ENCODE results near the gene TOR1AIP2. TPM values are rescaled to one million over a fixed set of nuclear protein-coding genes. Genes with fewer than 3 reads are reported as not detected.
"Not testable (repeated sequence)": the region's sequence is repeated elsewhere in the genome, so short reads cannot be mapped to it uniquely, and the experiment has no call there.

The TOR1AIP2 gene
- total and polyA plus RNA-seq, 3 experiments from 2014 or later: 10.1 to 71.6 (median 71.4) TPM

- Histone ChIP-seq H3K9me3 (ENCODE audit: low read length) (no peaks in the 10 kb centered on the region), H3K4me3 (ENCODE audit: low read length) (no peak overlapping the region), H3K27ac (ENCODE audit: low read depth, low read length) (no peak overlapping the region), H3K4me1 (ENCODE audit: insufficient read depth, low read length) (peaks cover 3% of the 10 kb centered on the region), H3K36me3 (ENCODE audit: insufficient read depth, low read length) (no peaks in the 10 kb centered on the region), H3K27me3 (ENCODE audit: insufficient read depth, low read length, poor library complexity, severe bottlenecking) (no peaks in the 10 kb centered on the region)
- Mint-ChIP-seq H3K27ac (no peak overlapping the region), H3K27me3 (peaks cover 15 to 23% of the 10 kb centered on the region in 2 donors), H3K4me3 (no peak overlapping the region), H3K9me3 (no peaks in the 10 kb centered on the region), H3K36me3 (no peaks in the 10 kb centered on the region), H3K4me1 (no peaks in the 10 kb centered on the region)
- no peak for DNase-seq
- ChIA-PET POLR2A (no interaction called here), CTCF (interaction anchor here (2.4 to 4.4 kb wide), 4 partner anchors 7 to 102 kb away, joined by 19 to 62 read pairs (median 25); no protein-coding TSS in a partner anchor)
Measured at GRCh38 chr1:179807691-179808485, 69.7 kb downstream of the TOR1AIP2 start.

- Mint-ChIP-seq H3K36me3 (no peaks in the 10 kb centered on the region), H3K4me1 (no peaks in the 10 kb centered on the region), H3K4me3 (no peak overlapping the region), H3K9me3 (no peaks in the 10 kb centered on the region), H3K27me3 (peaks cover 12 to 23% of the 10 kb centered on the region in 2 donors), H3K27ac (no peak overlapping the region)
- DNase-seq: no peak
- no peak overlapping the region for H3K4me3 ChIP-seq (ENCODE audit: low read length)
- POLR2A ChIA-PET: no interaction called here
- H3K27ac ChIP-seq (ENCODE audit: low read depth, low read length): no peak overlapping the region
- no peaks in the 10 kb centered on the region for H3K27me3 ChIP-seq (ENCODE audit: insufficient read depth, low read length, poor library complexity, severe bottlenecking)
- no peaks in the 10 kb centered on the region for H3K36me3 ChIP-seq (ENCODE audit: insufficient read depth, low read length)
- H3K9me3 ChIP-seq (ENCODE audit: low read length): no peaks in the 10 kb centered on the region
- H3K4me1 ChIP-seq (ENCODE audit: insufficient read depth, low read length): peaks cover 3% of the 10 kb centered on the region
- CTCF ChIA-PET: interaction anchor here (3.5 kb wide), 1 partner anchor 8 kb away, joined by 23 read pairs; no protein-coding TSS in a partner anchor
Measured at GRCh38 chr1:179807291-179807690, 70.3 kb downstream of the TOR1AIP2 start.

DNA sequence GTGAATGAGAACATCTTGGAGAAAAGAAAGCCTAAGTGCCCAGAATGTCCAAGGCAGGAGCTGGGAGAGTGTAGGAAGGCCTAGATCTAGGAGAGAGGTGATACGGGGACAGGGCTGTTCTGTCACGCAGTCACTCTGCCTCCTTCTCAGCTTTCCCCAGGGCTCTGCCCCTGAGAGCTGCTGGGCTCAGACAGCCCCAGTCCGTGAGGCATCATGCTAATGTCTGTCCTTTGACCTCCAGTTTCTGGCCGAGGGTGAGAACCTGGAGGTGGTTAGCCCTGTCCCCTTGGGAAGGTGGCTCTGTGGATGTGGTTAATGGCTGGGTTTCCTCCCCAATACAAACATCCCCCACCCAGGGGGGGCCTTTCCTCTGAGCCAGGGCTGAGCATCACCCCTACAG, 71.3 kb downstream of the TOR1AIP2 start:
- no peak overlapping the region for H3K4me3 ChIP-seq (ENCODE audit: low read length)
- H3K27ac ChIP-seq (ENCODE audit: low read depth, low read length): no peak overlapping the region
- H3K4me1 Mint-ChIP-seq: no peaks in the 10 kb centered on the region
- DNase-seq: no peak
- POLR2A ChIA-PET: no interaction called here
- no peaks in the 10 kb centered on the region for H3K9me3 ChIP-seq (ENCODE audit: low read length)
- peaks cover 12 to 18% of the 10 kb centered on the region in 2 donors for H3K27me3 Mint-ChIP-seq
- H3K36me3 ChIP-seq (ENCODE audit: insufficient read depth, low read length): no peaks in the 10 kb centered on the region
- no peaks in the 10 kb centered on the region for H3K27me3 ChIP-seq (ENCODE audit: insufficient read depth, low read length, poor library complexity, severe bottlenecking)
- peaks cover 3% of the 10 kb centered on the region for H3K4me1 ChIP-seq (ENCODE audit: insufficient read depth, low read length)
- CTCF ChIA-PET: interaction anchor here (0.6 to 3.5 kb wide), 2 partner anchors 9 to 85 kb away, joined by 3 to 23 read pairs; no protein-coding TSS in a partner anchor
- H3K36me3 Mint-ChIP-seq: no peaks in the 10 kb centered on the region
- no peak overlapping the region for H3K27ac Mint-ChIP-seq
- H3K9me3 Mint-ChIP-seq: no peaks in the 10 kb centered on the region
- no peak overlapping the region for H3K4me3 Mint-ChIP-seq

- ChIA-PET CTCF (interaction anchor here (3.5 kb wide), 1 partner anchor 10 kb away, joined by 23 read pairs; no protein-coding TSS in a partner anchor), POLR2A (no interaction called here)
- no peaks in the 10 kb centered on the region for H3K9me3 ChIP-seq (ENCODE audit: low read length)
- Mint-ChIP-seq H3K27me3 (peaks cover 6 to 11% of the 10 kb centered on the region in 2 donors), H3K9me3 (no peaks in the 10 kb centered on the region), H3K4me3 (no peak overlapping the region), H3K4me1 (no peaks in the 10 kb centered on the region), H3K36me3 (no peaks in the 10 kb centered on the region), H3K27ac (no peak overlapping the region)
- H3K4me1 ChIP-seq (ENCODE audit: insufficient read depth, low read length): peaks cover 3% of the 10 kb centered on the region
- no peak for DNase-seq
- H3K4me3 ChIP-seq (ENCODE audit: low read length): no peak overlapping the region
- no peak overlapping the region for H3K27ac ChIP-seq (ENCODE audit: low read depth, low read length)
- H3K36me3 ChIP-seq (ENCODE audit: insufficient read depth, low read length): no peaks in the 10 kb centered on the region
- H3K27me3 ChIP-seq (ENCODE audit: insufficient read depth, low read length, poor library complexity, severe bottlenecking): no peaks in the 10 kb centered on the region
Measured at GRCh38 chr1:179805291-179806195, 72.1 kb downstream of the TOR1AIP2 start.

DNA sequence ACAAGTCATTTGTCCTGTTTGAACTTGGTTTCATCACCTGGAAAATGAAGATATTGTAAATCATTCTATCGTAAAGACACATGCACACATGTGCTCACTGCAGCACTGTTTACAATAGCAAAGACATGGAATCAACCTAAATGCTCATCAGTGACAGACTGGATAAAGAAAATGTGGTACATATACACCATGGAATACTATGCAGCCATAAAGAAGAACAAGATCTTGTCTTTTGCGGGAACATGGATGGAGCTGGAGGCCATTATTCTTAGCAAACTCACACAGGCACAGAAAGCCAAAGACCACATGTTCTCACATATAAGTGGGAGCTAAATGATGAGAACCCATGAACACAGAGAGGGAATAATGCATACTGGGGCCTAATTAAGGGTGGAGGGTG, 73.2 kb downstream of the TOR1AIP2 start:
- H3K4me3 Mint-ChIP-seq; H3K27ac Mint-ChIP-seq; POLR2A ChIA-PET; H3K4me1 ChIP-seq (ENCODE audit: insufficient read depth, low read length); H3K9me3 ChIP-seq (ENCODE audit: low read length); H3K36me3 Mint-ChIP-seq; H3K36me3 ChIP-seq (ENCODE audit: insufficient read depth, low read length); CTCF ChIA-PET; H3K4me1 Mint-ChIP-seq; DNase-seq; H3K9me3 Mint-ChIP-seq; H3K4me3 ChIP-seq (ENCODE audit: low read length); H3K27ac ChIP-seq (ENCODE audit: low read depth, low read length); H3K27me3 ChIP-seq (ENCODE audit: insufficient read depth, low read length, poor library complexity, severe bottlenecking): not testable (repeated sequence)
- H3K27me3 Mint-ChIP-seq: peaks cover 5 to 12% of the 10 kb centered on the region in 2 donors

DNA sequence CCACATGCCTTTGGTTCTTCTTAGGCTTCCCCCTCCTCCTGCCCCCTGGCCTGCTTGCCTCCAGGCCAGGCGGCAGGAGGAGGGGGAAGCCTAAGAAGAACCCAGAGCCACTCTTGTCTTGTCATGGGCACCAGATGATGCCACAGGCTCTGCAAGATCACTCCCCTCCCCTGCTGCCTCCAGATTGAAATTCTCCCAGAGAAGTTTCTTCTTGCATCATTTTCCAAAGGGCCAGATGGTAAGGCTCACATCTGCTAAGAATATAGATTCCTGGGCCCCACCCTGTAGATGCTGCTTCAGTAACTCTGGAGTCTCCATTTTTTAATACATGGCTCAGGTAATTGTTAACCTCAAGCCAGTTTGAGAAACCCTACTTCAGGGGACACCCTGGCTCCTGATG, 73.7 kb downstream of the TOR1AIP2 start:
- Histone ChIP-seq H3K36me3 (ENCODE audit: insufficient read depth, low read length) (no peaks in the 10 kb centered on the region), H3K4me1 (ENCODE audit: insufficient read depth, low read length) (no peaks in the 10 kb centered on the region), H3K9me3 (ENCODE audit: low read length) (no peaks in the 10 kb centered on the region), H3K27ac (ENCODE audit: low read depth, low read length) (no peak overlapping the region), H3K27me3 (ENCODE audit: insufficient read depth, low read length, poor library complexity, severe bottlenecking) (no peaks in the 10 kb centered on the region), H3K4me3 (ENCODE audit: low read length) (no peak overlapping the region)
- Mint-ChIP-seq H3K4me3 (no peak overlapping the region), H3K9me3 (no peaks in the 10 kb centered on the region), H3K27ac (no peak overlapping the region), H3K36me3 (no peaks in the 10 kb centered on the region), H3K27me3 (peaks cover 5 to 13% of the 10 kb centered on the region in 2 donors), H3K4me1 (no peaks in the 10 kb centered on the region)
- DNase-seq: no peak
- POLR2A ChIA-PET: no interaction called here
- CTCF ChIA-PET: no interaction called here

- Histone ChIP-seq H3K4me3 (ENCODE audit: low read length) (no peak overlapping the region), H3K4me1 (ENCODE audit: insufficient read depth, low read length) (no peaks in the 10 kb centered on the region), H3K36me3 (ENCODE audit: insufficient read depth, low read length) (no peaks in the 10 kb centered on the region), H3K27ac (ENCODE audit: low read depth, low read length) (no peak overlapping the region), H3K27me3 (ENCODE audit: insufficient read depth, low read length, poor library complexity, severe bottlenecking) (no peaks in the 10 kb centered on the region), H3K9me3 (ENCODE audit: low read length) (no peaks in the 10 kb centered on the region)
- no peaks in the 10 kb centered on the region for H3K9me3 Mint-ChIP-seq
- no peaks in the 10 kb centered on the region for H3K4me1 Mint-ChIP-seq
- H3K27me3 Mint-ChIP-seq: peaks cover 5 to 13% of the 10 kb centered on the region in 2 donors
- POLR2A ChIA-PET: no interaction called here
- no peak for DNase-seq
- no peak overlapping the region for H3K4me3 Mint-ChIP-seq
- H3K36me3 Mint-ChIP-seq: no peaks in the 10 kb centered on the region
- CTCF ChIA-PET: interaction anchor here (0.6 to 1.4 kb wide), 2 partner anchors 12 to 30 kb away, joined by 3 read pairs; no protein-coding TSS in a partner anchor
- no peak overlapping the region for H3K27ac Mint-ChIP-seq
Measured at GRCh38 chr1:179803104-179803503, 74.5 kb downstream of the TOR1AIP2 start.

DNA sequence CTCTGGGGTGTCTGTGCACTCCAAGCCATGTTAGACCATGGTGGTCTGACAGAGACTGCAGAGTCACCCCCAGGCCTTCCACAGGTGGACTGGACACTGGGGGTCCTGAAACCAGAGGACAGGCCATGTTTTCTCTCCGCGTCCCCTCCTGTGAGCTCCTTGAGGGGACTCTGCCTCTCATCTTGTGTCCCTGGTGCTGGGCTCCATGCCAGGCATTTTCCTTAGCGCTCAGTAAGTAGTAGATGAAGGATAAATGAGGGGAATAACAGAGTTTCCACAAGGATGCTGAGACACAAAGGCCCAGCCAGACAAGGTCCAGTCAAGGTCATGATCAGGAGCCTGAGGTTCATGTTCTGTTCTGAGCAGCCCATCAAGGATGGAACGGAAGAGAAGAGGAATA, 77.1 kb downstream of the TOR1AIP2 start:
- ChIA-PET CTCF (interaction anchor here (1.1 to 1.5 kb wide), 2 partner anchors 10 to 14 kb away, joined by 3 to 4 read pairs; no protein-coding TSS in a partner anchor), POLR2A (no interaction called here)
- peaks cover 5 to 6% of the 10 kb centered on the region in 2 donors for H3K27me3 Mint-ChIP-seq
- H3K4me1 ChIP-seq (ENCODE audit: insufficient read depth, low read length): no peaks in the 10 kb centered on the region
- DNase-seq: no peak
- no peak overlapping the region for H3K4me3 Mint-ChIP-seq
- H3K4me1 Mint-ChIP-seq: no peaks in the 10 kb centered on the region
- no peak overlapping the region for H3K27ac ChIP-seq (ENCODE audit: low read depth, low read length)
- no peaks in the 10 kb centered on the region for H3K9me3 Mint-ChIP-seq
- H3K36me3 ChIP-seq (ENCODE audit: insufficient read depth, low read length): no peaks in the 10 kb centered on the region
- H3K36me3 Mint-ChIP-seq: no peaks in the 10 kb centered on the region
- no peak overlapping the region for H3K27ac Mint-ChIP-seq
- H3K4me3 ChIP-seq (ENCODE audit: low read length): no peak overlapping the region
- H3K9me3 ChIP-seq (ENCODE audit: low read length): no peaks in the 10 kb centered on the region
- no peaks in the 10 kb centered on the region for H3K27me3 ChIP-seq (ENCODE audit: insufficient read depth, low read length, poor library complexity, severe bottlenecking)
